GM10847 (cell line): ENCODE data around the gene PPARG.

Experiments used
- POLR2A ChIP-seq: IDR thresholded peaks from 2 replicates; pipeline ENCODE4 v1.6.1; 2011; ENCODE audit not compliant: insufficient read length; ENCODE audit errors: extremely low read depth

The PPARG gene

DNA sequence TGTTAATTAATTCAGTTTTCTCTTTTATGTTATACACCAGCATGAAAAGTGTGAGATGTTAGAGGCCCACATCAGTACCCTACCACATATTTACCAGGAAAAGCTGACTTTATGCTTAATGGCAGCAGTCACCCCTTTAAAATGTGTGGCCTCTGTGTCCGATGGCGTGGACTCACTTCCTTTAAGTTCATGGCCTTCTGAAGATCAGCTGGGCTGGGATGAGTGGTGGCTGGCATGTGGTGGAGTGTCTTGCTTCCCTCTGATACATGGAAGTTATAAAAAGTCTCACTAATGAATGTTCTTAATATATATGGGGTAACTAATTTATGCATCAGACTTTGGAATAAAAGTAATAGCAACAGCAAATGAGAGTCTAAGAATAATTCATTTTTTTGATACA lies 32.1 kb downstream of the PPARG start:
- no peak for TF ChIP-seq POLR2A

DNA sequence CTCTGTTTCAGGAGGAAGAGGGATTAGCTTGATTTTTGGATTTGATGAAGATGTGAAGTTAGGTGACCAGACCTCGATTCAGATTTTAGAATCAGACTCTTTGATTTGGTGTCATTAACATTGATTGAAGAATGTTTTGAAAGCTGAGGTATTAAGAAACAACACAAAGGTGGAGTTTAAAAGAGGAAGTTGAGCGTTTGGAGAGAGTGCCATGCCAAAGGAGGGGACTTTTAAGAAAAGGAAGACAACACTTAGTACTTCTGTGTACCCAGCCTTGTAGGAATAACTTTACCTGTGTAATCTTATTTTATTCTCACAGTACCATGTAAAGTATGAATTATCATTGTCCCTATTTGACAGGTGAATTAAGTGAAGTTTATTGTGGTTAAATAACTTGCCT lies 34.4 kb downstream of the PPARG start:
- TF ChIP-seq POLR2A: no peak

DNA sequence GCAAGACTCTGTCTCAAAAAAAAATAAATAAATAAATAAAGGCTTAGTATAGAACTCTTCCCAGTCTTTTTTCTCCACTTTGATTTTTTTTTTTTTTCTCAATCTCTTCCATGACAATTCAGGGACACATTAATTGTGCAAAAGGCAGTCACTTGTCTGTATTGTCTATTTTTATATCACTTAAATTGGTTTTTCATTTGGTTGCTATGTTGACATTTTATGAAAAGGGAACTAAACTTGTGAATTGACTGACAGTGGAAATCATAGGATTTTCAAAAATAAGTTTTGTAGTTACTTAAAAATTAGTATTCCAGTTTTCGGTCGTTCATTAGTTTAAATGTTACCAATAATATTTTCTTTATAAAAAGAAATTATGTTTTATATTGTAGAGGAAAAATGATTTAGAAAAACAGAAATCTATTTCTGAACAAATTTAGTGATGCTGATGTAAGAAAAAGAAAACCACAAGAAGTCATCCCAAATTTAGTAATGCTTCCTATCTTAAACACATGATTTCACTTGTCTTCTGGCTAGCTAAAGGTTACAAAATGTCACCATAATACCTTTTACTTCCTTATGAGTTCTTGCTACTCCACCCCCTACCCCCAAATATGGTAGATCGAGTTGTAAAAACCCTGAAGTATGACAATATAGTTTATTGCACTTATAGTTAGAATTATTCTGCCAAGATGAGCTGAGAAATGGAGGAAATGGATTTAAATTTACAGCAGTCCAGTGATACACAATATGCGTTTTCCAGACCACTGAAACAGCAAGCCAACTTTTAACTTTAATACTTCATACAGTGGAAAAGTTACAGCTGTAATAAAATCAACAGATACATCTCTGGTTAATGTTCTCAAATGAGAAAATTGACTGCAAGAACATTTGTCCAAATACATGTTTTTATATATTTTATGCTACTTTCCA lies 37.0 kb downstream of the PPARG start:
- TF ChIP-seq POLR2A: no peak

DNA sequence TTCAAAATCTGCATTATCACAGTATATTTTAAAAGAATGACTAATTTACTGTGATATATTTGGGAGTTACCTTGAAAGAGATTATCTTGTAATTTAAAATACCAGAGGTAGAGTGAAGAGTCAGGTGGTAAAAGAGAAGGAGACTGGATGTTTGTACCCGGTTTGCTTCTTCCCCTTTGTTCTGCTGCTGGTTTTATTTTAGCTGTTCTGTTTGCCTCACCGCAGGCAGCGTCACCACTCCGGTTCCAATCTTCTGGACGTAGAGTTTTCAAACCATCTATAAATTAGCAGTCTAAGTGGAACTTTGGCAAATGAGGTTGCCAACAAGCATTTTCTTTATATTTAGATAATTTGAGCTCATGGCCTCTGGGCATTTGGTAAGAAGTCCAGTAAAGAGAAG lies 38.2 kb downstream of the PPARG start:
- no peak for TF ChIP-seq POLR2A

DNA sequence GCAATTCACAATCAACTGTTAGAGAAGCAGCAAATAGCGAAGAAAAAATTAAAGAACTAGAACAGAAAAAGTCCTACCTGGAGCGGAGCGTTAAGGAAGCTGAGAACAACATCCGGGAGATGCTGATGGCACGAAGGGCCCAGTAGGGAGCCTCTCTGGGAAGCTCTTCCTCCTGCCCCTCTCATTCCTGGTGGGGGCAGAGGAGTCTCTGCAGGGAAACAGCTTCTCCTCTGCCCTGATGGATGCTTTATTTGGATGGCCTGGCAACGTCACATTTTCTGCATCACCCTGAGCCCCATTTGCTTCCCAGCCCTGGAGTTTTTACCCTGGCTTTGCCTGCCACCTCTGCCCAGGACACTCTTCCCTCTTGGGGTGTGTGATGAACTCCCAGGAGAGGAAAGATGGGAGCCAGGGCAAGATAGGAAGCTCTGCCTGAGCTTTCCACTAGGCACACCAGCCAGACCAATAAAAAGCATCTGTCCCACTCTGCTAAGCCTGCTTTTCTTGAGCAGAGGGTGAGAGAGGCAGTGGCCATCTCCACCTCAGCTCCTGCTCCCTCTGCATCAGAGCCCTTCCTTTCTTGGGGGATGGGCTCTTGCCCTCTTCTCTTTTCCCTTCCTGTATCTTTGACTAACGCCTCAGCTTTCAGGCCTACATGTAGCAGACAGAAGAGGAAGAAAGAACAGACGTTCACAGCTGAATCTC lies 39.4 kb downstream of the PPARG start:
- no peak for TF ChIP-seq POLR2A

DNA sequence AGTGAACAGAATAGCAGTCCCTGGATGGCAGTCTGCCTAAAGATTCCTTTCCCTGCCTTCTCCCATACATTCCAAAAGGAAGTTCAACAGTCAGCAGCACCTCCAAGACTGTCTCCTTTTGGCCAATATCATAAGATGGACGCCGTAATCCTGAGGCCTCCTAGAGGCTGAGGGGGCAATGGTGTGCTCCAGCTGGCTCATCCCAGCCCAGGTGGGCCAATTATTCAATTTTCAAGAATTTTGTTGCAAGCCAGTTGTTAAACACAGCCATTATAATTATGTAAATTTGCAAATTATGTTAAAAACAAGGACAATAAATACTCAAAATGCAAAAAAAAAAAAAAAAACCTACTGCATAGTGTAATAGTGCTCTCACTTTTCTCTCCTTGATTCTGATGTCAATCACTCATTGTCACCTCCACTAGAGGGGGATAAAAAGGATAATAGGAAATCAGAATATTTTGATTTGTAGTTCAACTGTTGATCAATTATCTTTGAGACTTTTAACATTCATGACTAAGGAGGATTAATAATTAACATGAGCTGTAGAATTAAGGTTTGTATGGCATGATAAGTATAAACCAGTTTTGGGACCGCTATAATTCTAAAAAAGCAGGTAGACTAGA lies 40.1 kb downstream of the PPARG start:
- TF ChIP-seq POLR2A: no peak

DNA sequence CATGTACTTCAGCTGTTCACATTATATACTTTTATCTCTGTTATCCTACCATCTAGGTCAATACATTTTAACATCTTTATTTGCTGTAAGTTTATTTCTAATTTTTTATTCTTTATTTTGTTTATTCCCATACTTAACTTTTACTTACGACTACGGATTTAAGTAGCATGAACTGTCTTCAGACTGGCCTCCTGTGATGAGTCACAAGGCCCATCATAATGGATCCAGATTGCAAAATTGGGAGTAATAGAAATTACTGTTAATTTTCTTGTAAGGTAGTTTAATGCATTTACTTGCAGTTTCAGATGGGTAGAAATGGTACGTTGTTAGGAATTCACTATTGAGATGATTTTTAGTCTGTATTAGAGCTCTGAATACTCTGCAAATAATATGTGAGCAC lies 45.9 kb downstream of the PPARG start:
- no peak for TF ChIP-seq POLR2A

DNA sequence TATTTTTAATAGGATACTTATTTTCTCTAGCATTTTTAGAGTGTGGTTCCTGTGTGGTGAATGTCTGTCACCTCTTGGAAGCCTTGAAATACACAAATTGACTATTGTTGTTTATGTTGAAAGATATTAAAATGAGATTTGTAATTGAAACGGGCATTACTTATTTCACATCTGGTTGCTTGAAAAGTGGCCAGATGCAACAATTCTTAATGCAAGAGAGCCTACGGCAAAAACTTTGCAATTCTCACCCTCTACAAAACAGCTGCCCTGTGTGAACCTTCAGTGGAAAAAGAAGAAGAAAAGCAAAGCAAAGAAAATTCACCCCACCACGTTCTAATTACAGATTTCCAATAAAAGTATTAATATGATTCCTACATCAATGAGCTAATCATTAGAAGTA lies 46.6 kb downstream of the PPARG start:
- no peak for TF ChIP-seq POLR2A

DNA sequence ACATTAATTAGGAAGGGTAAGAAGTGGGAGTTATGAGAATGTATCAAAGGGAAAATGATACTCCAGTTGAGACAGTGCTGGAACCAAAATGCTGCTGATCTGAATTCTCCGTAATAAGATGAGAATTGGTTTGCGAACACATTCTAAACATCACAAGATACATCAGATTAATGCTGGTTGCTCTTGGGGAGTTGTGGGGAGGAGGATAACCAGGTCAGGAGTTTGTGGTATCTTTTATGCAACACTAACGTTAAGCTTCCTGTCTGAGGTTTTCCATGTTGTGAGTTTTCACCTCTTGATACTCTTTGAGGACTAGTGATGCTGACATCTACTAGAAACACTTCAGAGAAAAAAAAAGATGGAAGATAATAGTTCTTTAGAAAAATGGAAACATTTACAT lies 47.2 kb downstream of the PPARG start:
- TF ChIP-seq POLR2A: no peak

DNA sequence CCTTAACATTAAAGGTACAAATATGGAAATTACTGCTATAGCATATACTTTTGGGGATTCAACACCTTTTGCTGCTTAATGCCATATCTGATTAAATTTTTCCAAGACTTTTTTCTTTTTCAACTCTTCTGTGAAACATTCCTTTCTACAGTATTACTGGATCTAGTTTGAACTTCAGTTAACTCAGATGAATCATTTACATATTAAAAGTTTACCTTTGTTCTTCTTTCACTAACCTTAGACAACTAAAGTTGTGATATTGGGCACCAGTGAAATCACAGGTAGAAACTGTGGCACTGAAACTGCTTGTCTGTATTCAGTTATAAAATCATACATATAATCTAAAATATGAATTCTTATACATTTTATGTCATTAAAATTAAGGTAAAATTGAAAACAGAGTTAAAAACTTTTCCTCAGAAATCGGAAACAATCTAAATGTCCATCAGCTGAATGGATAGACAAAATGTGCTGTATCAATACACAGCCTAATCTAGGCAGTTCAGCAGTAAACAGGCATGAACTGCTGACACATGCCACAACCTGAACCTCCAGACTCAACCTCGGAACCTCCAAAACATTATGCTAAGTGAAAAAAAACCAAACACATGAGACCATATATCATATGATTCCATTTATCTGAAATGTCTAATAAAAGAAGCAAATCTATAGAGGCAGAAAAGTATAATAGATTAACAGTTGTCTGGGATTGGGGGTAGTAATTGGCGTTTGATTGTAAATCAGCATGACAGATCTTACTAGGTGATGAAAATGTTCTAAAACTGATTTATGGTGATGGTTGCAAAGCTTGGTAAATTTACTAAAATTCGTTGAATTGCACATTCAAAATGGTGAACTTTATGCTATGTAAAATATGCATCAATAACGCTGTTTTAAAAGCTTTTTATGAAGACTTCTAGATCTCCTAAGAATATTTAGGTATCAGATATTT lies 50.0 kb downstream of the PPARG start:
- TF ChIP-seq POLR2A: no peak

DNA sequence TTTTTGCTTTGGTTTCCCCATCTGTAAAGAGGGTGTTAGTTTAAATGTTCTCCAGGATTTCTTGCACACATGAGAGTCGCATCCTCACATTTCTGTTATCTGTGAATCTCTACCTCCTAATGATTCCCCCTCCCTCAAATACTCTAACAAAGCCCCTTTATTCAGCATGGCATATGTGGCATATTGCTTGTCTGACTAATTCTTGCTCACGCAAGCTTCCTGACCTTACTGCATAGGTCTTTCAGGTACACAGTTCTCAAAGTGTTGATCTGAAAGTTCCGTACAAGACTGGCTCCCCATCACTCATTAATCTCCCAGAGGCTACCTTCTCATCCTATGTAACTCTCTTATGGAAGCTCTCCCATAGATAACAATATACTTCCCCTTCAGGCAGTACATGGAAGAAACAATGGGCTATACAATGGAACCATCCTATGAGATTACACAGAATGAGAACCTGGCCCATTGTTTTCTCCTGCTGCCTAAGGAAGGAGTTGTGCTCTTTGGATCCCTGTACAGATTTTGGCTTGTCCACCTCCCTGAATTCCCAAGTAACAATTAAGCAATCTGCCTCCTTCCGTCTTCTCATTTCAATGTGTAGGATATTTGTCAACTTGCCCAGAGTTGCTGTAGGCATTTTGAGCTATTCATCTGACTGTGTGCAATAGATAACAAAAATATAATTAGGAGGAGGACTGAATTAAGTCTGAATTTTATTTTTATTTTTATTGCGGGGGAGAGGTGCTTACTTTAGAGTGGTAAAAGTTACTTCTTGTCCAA lies 51.0 kb downstream of the PPARG start:
- TF ChIP-seq POLR2A: no peak

DNA sequence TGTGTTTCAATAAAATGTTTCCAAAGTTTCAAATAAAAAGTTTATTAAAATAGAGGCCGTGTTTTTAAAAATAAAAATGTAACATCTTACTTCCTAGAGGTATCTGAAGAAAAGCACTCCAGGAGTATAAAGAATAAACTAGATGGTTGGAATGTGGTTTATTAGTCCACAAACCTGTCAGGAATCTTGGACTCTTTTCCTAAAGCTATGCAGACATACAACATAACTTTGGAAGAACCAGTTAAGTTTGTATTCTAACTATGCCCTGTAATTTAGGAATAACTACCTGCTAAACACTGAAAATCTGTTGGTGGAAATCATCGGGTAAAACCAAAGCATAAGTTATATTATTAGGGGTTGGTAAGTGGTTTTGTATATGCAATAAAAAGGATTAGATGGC lies 51.6 kb downstream of the PPARG start:
- no peak for TF ChIP-seq POLR2A

DNA sequence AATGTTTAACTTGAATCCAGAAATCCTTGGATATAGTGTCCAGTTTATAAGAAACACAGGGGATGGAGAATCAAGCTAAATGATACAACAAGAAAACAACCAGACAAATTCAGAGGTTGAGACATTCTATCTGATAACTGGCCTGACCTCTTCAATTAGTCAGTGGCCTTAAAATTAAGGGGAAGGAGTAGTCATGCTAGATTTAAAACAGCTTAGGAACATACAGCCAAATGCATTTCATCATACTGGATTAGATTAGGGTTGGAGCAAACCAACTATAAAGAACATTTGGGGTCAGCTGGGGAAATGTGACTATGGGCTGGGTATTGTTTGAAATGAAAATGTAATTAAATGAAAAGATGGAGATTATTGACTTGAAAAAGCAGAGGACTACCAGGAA lies 53.3 kb downstream of the PPARG start:
- no peak for TF ChIP-seq POLR2A

DNA sequence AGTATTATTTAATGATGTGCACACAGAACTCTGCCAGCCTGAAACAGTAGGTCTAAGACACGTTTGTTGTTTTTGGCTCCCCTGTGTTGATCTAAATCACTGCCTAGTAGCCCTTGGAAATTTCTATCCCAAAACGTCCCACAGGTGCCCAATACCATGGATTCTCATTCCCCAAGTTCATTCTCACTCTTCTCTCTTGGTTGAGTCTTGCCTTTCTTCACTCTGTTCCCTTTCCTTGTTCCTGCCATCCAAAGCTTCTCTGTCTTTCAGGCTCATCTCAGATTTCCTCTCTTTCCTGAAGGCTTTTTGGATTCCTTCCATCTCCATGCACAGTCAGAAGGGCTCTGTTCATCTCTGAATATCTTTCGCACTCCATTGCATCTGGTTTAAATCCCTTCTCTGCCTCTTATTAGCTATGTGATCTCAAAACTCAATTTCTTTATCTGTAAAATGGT lies 54.2 kb downstream of the PPARG start:
- no peak for TF ChIP-seq POLR2A
